K562 treated with DMSO at 1 percent for 4 hours (cell line): Measurements from ENCODE around the gene CSF3R. TPM values are rescaled to one million over a fixed set of nuclear protein-coding genes. Genes with fewer than 3 reads are reported as not detected.

Experiments used
- total RNA-seq: library from RNA; unstranded; fragments of 300-600 nt; gene quantifications from 2 replicates; pipeline ENCODE4 v1.2.3, GENCODE V29; 2022; ENCODE audit not compliant: insufficient read depth

CSF3R gene
- 7.9 and 13.3 TPM in 2 replicates for total RNA-seq

DNA sequence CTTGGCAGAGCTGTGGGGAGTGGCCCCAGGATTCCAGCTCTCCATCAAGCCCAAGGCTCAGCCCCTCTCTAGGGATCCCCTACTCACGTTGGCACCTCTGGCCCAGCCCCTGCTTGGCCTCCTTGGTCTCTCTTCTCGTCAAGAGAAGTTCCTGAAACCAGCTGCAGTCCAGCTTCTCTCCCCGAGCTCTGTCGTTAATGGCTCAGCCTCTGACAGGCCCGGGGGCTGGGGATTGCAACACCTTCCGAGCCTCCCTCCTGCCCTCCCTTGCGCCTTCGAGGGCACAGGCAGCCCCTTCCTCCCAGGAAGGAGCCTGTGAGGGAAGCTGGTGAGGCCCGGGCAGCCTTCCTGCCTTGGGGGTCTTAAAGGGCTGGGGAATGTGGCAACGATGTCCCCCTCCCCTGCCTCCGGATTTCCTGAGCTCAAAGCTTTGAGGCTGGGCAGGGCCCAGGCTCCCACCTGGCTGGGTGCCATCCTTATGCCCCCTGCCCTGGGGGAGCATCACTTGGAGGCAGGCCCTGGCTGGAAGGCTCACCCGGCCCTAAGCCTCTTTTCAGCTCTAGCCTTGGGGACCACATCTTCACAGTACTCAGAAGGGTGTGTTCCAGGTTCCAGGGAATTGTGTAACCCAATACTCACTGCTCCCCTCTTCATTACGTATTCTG, at the start of gene CSF3R:
Gene CSF3R (minus strand): TSS at position 190 of the 665 bp plus-strand sequence. CDS start 3,417 bp downstream, outside the sequence.

DNA sequence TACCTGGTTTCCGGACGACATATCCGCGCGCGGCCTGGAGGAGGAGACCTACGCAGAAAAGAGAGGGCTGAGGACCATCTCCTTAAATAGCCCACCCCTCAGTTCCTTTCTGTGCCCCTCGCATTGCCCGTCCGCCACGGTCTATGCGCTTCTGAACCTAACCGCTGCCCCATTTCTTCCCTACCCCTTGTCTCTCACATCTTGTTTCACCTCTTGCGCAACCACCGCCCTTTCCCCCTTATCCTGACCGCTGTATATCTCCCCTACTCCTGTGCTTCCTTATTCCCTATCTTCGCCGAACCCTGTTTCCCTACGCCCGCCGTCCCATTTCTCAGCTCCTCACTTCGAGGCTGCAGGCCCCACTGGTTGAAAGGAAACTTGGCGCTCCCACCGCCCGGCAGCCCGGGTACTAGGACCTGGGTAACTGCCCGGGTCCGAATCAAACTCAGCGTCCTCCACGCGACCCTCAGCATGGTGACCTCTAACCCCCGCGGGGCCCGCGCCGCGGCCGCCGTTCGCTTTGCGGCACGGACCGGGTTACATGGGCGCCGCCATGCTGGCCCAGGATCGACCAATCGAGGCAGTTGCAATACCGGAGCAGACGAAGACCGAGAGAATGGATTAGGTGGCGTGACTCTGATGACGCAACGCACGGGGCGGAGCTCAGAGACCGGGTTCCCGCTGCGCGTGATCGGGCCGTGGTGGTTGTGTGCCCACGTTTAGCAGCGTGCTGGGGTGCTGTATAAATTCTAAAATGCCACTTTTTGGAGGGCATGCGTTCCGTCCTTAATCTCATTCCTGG, 18.7 kb downstream of the CSF3R start, which contains the start of gene MRPS15:
Gene MRPS15 (minus strand): TSS at position 582 of the 802 bp plus-strand sequence. CDS start 109 bp downstream, at position 473.

DNA sequence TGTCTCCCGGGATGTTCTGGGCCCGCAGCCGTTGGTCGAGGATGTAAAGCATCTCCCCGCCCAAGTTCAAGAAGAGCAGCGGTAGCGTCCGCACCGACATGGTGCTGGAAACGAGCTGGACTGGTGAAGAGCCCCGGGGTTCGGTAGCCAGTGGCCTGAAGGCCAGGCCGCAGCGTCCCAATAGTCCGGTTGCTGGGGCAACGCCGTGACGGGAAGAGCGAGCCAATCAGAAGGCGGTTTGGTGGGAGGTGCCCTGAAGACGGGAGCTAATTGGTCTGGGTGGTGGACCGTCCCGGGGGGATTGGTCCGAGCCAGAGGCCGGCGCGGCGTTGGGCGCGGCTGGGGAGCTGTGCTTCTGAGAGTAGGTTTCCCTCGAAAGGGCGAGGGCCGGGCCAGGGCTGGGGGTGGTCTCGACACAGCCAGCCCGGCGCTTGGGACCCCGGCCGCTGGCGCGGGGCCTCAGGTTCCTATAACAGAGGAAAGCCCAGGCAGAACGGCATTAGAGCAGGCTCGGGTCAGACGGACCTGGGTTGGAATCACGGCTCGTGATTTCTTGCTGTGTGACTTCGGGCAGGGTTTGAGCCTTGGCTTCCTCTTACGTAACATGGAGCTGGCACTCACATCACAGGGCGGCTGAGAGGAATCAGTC, 32.3 kb downstream of the CSF3R start, which contains the start of gene OSCP1:
Gene OSCP1 (minus strand): TSS at position 182 of the 649 bp plus-strand sequence. CDS start 82 bp downstream, at position 100.

Other genes starting within 250 kb of the CSF3R start
- 0.53 and 1.2 TPM in 2 replicates for gene SH3D21, start 176.5 kb downstream of the CSF3R start, total RNA-seq
- gene EVA1B, start 159.3 kb downstream of the CSF3R start, total RNA-seq, result 69.7 and 70.0 TPM in 2 replicates
- gene STK40, start 97.0 kb downstream of the CSF3R start, total RNA-seq, result 153 and 169 TPM in 2 replicates
- 142 and 147 TPM in 2 replicates for gene LSM10, start 85.0 kb downstream of the CSF3R start, total RNA-seq
- not detected in 2 replicates for gene OSCP1, start 32.5 kb downstream of the CSF3R start, total RNA-seq
- 136 TPM in 2 replicates for gene MRPS15, start 18.5 kb downstream of the CSF3R start, total RNA-seq